ENCODE data around the gene ST3GAL5.

GRCh38 chr2:85935746-85936208 is 47.0 kb upstream of the ST3GAL5 start:
- TF ChIP-seq SUZ12 (IDR thresholded peaks at IDR 0.05) (no peak), NFRKB (IDR thresholded peaks at IDR 0.05) (no peak), FOXA1 (IDR thresholded peaks at IDR 0.05) (no peak), BHLHE40 (IDR thresholded peaks at IDR 0.05; ENCODE audit: borderline replicate concordance) (no peak), ELF4 (IDR thresholded peaks at IDR 0.05) (no peak), LEF1 (IDR thresholded peaks at IDR 0.05; ENCODE audit: borderline replicate concordance) (no peak), ARNT (IDR thresholded peaks at IDR 0.05) (no peak), TARDBP (IDR thresholded peaks at IDR 0.05) (no peak), FOXK2 (IDR thresholded peaks at IDR 0.05) (no peak), FOXM1 (IDR thresholded peaks at IDR 0.05; ENCODE audit: borderline replicate concordance) (no peak), SP1 (IDR thresholded peaks at IDR 0.05) (no peak)

Data from HEK293T (cell line).